ENCODE results near the gene VWA8. TPM values are rescaled to one million over a fixed set of nuclear protein-coding genes. Genes with fewer than 3 reads are reported as not detected.

Gene VWA8
- total and polyA plus RNA-seq, 2 of the 13 experiments (the other 11 are each of a cell fraction or from before 2014, with no cell fraction given), result 9.1 to 17.3 TPM

- TF ChIP-seq, protein P1, sequence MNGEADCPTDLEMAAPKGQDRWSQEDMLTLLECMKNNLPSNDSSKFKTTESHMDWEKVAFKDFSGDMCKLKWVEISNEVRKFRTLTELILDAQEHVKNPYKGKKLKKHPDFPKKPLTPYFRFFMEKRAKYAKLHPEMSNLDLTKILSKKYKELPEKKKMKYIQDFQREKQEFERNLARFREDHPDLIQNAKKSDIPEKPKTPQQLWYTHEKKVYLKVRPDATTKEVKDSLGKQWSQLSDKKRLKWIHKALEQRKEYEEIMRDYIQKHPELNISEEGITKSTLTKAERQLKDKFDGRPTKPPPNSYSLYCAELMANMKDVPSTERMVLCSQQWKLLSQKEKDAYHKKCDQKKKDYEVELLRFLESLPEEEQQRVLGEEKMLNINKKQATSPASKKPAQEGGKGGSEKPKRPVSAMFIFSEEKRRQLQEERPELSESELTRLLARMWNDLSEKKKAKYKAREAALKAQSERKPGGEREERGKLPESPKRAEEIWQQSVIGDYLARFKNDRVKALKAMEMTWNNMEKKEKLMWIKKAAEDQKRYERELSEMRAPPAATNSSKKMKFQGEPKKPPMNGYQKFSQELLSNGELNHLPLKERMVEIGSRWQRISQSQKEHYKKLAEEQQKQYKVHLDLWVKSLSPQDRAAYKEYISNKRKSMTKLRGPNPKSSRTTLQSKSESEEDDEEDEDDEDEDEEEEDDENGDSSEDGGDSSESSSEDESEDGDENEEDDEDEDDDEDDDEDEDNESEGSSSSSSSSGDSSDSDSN (CRISPR knock-in tag; IDR thresholded peaks at IDR 0.05), result peak; percentile 34; the same call in 1 of the 2 replicates
- no peak for TF ChIP-seq ZNF572 (CRISPR knock-in tag; IDR thresholded peaks at IDR 0.05)
- peak; percentile 59; the same call in 1 of the 2 replicates for TF ChIP-seq RARA (CRISPR knock-in tag; IDR thresholded peaks at IDR 0.05)
- no peak for TF ChIP-seq ZNF713 (CRISPR knock-in tag; IDR thresholded peaks at IDR 0.05)
- no peak for TF ChIP-seq HCFC1 (IDR thresholded peaks at IDR 0.05; ENCODE audit: low read depth, low read length)
- TF ChIP-seq YEATS4 (CRISPR knock-in tag; IDR thresholded peaks at IDR 0.05; ENCODE audit: borderline replicate concordance), result no peak
- TF ChIP-seq, protein P2, sequence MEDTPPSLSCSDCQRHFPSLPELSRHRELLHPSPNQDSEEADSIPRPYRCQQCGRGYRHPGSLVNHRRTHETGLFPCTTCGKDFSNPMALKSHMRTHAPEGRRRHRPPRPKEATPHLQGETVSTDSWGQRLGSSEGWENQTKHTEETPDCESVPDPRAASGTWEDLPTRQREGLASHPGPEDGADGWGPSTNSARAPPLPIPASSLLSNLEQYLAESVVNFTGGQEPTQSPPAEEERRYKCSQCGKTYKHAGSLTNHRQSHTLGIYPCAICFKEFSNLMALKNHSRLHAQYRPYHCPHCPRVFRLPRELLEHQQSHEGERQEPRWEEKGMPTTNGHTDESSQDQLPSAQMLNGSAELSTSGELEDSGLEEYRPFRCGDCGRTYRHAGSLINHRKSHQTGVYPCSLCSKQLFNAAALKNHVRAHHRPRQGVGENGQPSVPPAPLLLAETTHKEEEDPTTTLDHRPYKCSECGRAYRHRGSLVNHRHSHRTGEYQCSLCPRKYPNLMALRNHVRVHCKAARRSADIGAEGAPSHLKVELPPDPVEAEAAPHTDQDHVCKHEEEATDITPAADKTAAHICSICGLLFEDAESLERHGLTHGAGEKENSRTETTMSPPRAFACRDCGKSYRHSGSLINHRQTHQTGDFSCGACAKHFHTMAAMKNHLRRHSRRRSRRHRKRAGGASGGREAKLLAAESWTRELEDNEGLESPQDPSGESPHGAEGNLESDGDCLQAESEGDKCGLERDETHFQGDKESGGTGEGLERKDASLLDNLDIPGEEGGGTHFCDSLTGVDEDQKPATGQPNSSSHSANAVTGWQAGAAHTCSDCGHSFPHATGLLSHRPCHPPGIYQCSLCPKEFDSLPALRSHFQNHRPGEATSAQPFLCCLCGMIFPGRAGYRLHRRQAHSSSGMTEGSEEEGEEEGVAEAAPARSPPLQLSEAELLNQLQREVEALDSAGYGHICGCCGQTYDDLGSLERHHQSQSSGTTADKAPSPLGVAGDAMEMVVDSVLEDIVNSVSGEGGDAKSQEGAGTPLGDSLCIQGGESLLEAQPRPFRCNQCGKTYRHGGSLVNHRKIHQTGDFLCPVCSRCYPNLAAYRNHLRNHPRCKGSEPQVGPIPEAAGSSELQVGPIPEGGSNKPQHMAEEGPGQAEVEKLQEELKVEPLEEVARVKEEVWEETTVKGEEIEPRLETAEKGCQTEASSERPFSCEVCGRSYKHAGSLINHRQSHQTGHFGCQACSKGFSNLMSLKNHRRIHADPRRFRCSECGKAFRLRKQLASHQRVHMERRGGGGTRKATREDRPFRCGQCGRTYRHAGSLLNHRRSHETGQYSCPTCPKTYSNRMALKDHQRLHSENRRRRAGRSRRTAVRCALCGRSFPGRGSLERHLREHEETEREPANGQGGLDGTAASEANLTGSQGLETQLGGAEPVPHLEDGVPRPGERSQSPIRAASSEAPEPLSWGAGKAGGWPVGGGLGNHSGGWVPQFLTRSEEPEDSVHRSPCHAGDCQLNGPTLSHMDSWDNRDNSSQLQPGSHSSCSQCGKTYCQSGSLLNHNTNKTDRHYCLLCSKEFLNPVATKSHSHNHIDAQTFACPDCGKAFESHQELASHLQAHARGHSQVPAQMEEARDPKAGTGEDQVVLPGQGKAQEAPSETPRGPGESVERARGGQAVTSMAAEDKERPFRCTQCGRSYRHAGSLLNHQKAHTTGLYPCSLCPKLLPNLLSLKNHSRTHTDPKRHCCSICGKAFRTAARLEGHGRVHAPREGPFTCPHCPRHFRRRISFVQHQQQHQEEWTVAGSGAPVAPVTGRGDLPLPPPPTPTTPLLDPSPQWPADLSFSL (CRISPR knock-in tag; IDR thresholded peaks at IDR 0.05), result no peak
- no peak for TF ChIP-seq ZNF556 (CRISPR knock-in tag; IDR thresholded peaks at IDR 0.05; ENCODE audit: borderline replicate concordance)
- no peak for TF ChIP-seq ZNF878 (CRISPR knock-in tag; IDR thresholded peaks at IDR 0.05)
- no peak for TF ChIP-seq ZHX2 (IDR thresholded peaks at IDR 0.05; ENCODE audit: low read depth)
- no peak for TF ChIP-seq ZHX2 (CRISPR knock-in tag; IDR thresholded peaks at IDR 0.05; ENCODE audit: borderline replicate concordance)
- TF ChIP-seq, protein P3, sequence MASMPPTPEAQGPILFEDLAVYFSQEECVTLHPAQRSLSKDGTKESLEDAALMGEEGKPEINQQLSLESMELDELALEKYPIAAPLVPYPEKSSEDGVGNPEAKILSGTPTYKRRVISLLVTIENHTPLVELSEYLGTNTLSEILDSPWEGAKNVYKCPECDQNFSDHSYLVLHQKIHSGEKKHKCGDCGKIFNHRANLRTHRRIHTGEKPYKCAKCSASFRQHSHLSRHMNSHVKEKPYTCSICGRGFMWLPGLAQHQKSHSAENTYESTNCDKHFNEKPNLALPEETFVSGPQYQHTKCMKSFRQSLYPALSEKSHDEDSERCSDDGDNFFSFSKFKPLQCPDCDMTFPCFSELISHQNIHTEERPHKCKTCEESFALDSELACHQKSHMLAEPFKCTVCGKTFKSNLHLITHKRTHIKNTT (CRISPR knock-in tag; IDR thresholded peaks at IDR 0.05), result no peak
- no peak for TF ChIP-seq KDM4B (CRISPR knock-in tag; IDR thresholded peaks at IDR 0.05)
Measured at GRCh38 chr13:41547251-41548000, 413.5 kb downstream of the VWA8 start (continued).
